Measurements from ENCODE around the gene CREB1. TPM values are rescaled to one million over a fixed set of nuclear protein-coding genes. Genes with fewer than 3 reads are reported as not detected.

The CREB1 gene
- total RNA-seq, 1 donor from 2014 or later, result 46.9 TPM

GRCh38 chr2:207594731-207595130, 65.0 kb downstream of the CREB1 start:
- intact Hi-C loops (cut with DNase I), result no loop called here

GRCh38 chr2:207599636-207600035, 69.9 kb downstream of the CREB1 start:
- intact Hi-C loops (cut with DNase I), result no loop called here
- no peak for DNase-seq (ENCODE audit: low spot score)

More at GRCh38 chr2:207594731-207595130, 65.0 kb downstream of the CREB1 start:
- no peak for DNase-seq (ENCODE audit: low spot score)

GRCh38 chr2:207600231-207600630, 70.5 kb downstream of the CREB1 start:
- intact Hi-C loops (cut with DNase I), result no loop called here
- DNase-seq (ENCODE audit: low spot score), result no peak

- intact Hi-C loops (cut with DNase I), result no loop called here
Observed at GRCh38 chr2:207601774-207602173, 72.0 kb downstream of the CREB1 start.

GRCh38 chr2:207603486-207603885, 73.7 kb downstream of the CREB1 start:
- intact Hi-C loops (cut with DNase I), result no loop called here
- DNase-seq (ENCODE audit: low spot score), result no peak

More at GRCh38 chr2:207601774-207602173, 72.0 kb downstream of the CREB1 start:
- DNase-seq (ENCODE audit: low spot score), result no peak

GRCh38 chr2:207606399-207606798, 76.6 kb downstream of the CREB1 start:
- intact Hi-C loops (cut with DNase I), result no loop called here
- DNase-seq (ENCODE audit: low spot score), result no peak

- DNase-seq (ENCODE audit: low spot score), result no peak
- intact Hi-C loops (cut with DNase I), result no loop called here
Observed at GRCh38 chr2:207606829-207607228, 77.1 kb downstream of the CREB1 start.

- DNase-seq (ENCODE audit: low spot score), result no peak
Observed at GRCh38 chr2:207612714-207613113, 83.0 kb downstream of the CREB1 start.

GRCh38 chr2:207614824-207615223, 85.1 kb downstream of the CREB1 start:
- intact Hi-C loops (cut with DNase I), result no loop called here
- no peak for DNase-seq (ENCODE audit: low spot score)

More at GRCh38 chr2:207612714-207613113, 83.0 kb downstream of the CREB1 start:
- intact Hi-C loops (cut with DNase I), result no loop called here

- intact Hi-C loops (cut with DNase I), result no loop called here
- no peak for DNase-seq (ENCODE audit: low spot score)
Observed at GRCh38 chr2:207616185-207616584, 86.4 kb downstream of the CREB1 start.

- DNase-seq (ENCODE audit: low spot score), result no peak
- intact Hi-C loops (cut with DNase I), result no loop called here
Observed at GRCh38 chr2:207617011-207617671, 87.4 kb downstream of the CREB1 start.

GRCh38 chr2:207619764-207620203, 90.0 kb downstream of the CREB1 start:
- intact Hi-C loops (cut with DNase I), result no loop called here

GRCh38 chr2:207621501-207622039, 91.8 kb downstream of the CREB1 start:
- DNase-seq (ENCODE audit: low spot score), result no peak
- intact Hi-C loops (cut with DNase I), result no loop called here

More at GRCh38 chr2:207619764-207620203, 90.0 kb downstream of the CREB1 start:
- DNase-seq (ENCODE audit: low spot score), result no peak

- peak; percentile 83 for DNase-seq (ENCODE audit: low spot score)
- intact Hi-C loops (cut with DNase I), result loop anchor here (1.0 to 5.0 kb wide), 5 partner anchors 73 to 633 kb away; partner anchors contain the start of genes CCNYL1 and IDH1
Observed at GRCh38 chr2:207624185-207625013, 94.6 kb downstream of the CREB1 start.

- intact Hi-C loops (cut with DNase I), result loop anchor here (1.0 to 5.0 kb wide), 5 partner anchors 72 to 632 kb away; partner anchors contain the start of genes CCNYL1 and IDH1
- peak; percentile 94 for DNase-seq (ENCODE audit: low spot score)
Observed at GRCh38 chr2:207625014-207625907, 95.5 kb downstream of the CREB1 start, which contains the start of gene METTL21A. Gene METTL21A, minus strand, starts transcription at chr2:207625394. Its CDS starts 1,019 bp downstream, at chr2:207624375.

GRCh38 chr2:207629553-207629952, 99.8 kb downstream of the CREB1 start:
- no peak for DNase-seq (ENCODE audit: low spot score)
- intact Hi-C loops (cut with DNase I), result loop anchor here (5.0 kb wide), 3 partner anchors 68 to 628 kb away; partner anchors contain the start of gene IDH1

GRCh38 chr2:207630491-207630890, 100.7 kb downstream of the CREB1 start:
- intact Hi-C loops (cut with DNase I), result loop anchor here (10.0 kb wide), 1 partner anchor 444 kb away; no protein-coding TSS in a partner anchor
- DNase-seq (ENCODE audit: low spot score), result no peak

GRCh38 chr2:207632575-207633493, 103.1 kb downstream of the CREB1 start:
- intact Hi-C loops (cut with DNase I), result loop anchor here (10.0 kb wide), 1 partner anchor 442 kb away; no protein-coding TSS in a partner anchor
- DNase-seq (ENCODE audit: low spot score), result no peak
